ENCODE measurements around the gene ZDHHC16.

- TF ChIP-seq POLR2A (IDR thresholded peaks at IDR 0.05; ENCODE audit: low read depth, low read length) (no peak), POLR2AphosphoS5 (IDR thresholded peaks at IDR 0.05; ENCODE audit: low read depth, low read length) (no peak)
These were observed 19.0 kb upstream of the ZDHHC16 start for GRCh38 chr10:97426776-97427570.
